A673 (cell line): ENCODE data around the gene ARL5B. TPM values are rescaled to one million over a fixed set of nuclear protein-coding genes. Genes with fewer than 3 reads are reported as not detected.
"Not testable (repeated sequence)": the region's sequence is repeated elsewhere in the genome, so short reads cannot be mapped to it uniquely, and the experiment has no call there.

Experiments used
- BruUV-seq: library from RNA; stranded (reverse); fragments of 400-500 nt; replicated peaks from 2 replicates; lab custom pipeline; 2021; lab: Mats Ljungman, UMichigan
- CTCF ChIA-PET: fragments of 300-600 bp; sonication (Branson Sonifier 250); formaldehyde crosslinking; loops from one replicate; lab custom pipeline; 2022; ENCODE audit warnings: antibody characterized with exemption; lab: Charles Lee
- POLR2A ChIA-PET: fragments of 300-600 bp; sonication (Branson Sonifier 250); formaldehyde crosslinking; loops from one replicate; lab custom pipeline; 2022; ENCODE audit warnings: antibody characterized with exemption; ENCODE audit not compliant: low non-redundant PET; lab: Charles Lee
- DNase-seq: peaks from one replicate; pipeline ENCODE4 v3.0.0-alpha.2; 2015; ENCODE audit warnings: low spot score
- H3K27ac ChIP-seq: fragments of 200-600 bp; sonication (generic); 2 replicates; pipeline ENCODE4 v1.5.1; 2016; ENCODE audit warnings: mixed run types, low read depth, mild to moderate bottlenecking, mixed read lengths, antibody characterized with exemption, low read length; ENCODE audit not compliant: poor library complexity, severe bottlenecking
- H3K27me3 ChIP-seq: fragments of 200-600 bp; sonication (generic); replicated peaks from 2 replicates; pipeline ENCODE4 v1.6.1; 2017; ENCODE audit warnings: mixed run types, low read depth, mild to moderate bottlenecking, mixed read lengths, antibody characterized with exemption, low read length; ENCODE audit not compliant: insufficient read depth, poor library complexity
- H3K36me3 ChIP-seq: fragments of 200-600 bp; sonication (generic); 2 replicates; pipeline ENCODE4 v1.6.1; 2016; ENCODE audit warnings: mixed run types, mild to moderate bottlenecking, mixed read lengths, antibody characterized with exemption, low read length; ENCODE audit not compliant: insufficient read depth, poor library complexity, severe bottlenecking
- H3K4me1 ChIP-seq: fragments of 200-600 bp; sonication (generic); 2 replicates; pipeline ENCODE4 v1.6.1; 2017; ENCODE audit warnings: mixed run types, mild to moderate bottlenecking, mixed read lengths, antibody characterized with exemption, low read length; ENCODE audit not compliant: insufficient read depth, poor library complexity, severe bottlenecking
- H3K4me3 ChIP-seq: fragments of 200-600 bp; sonication (generic); 2 replicates; pipeline ENCODE4 v1.5.1; 2016; ENCODE audit warnings: low read depth, mixed run types, mild to moderate bottlenecking, mixed read lengths, low read length; ENCODE audit not compliant: poor library complexity, severe bottlenecking
- H3K9me3 ChIP-seq: fragments of 200-600 bp; sonication (generic); 2 replicates; pipeline ENCODE4 v1.6.1; 2016; ENCODE audit warnings: mixed run types, low read depth, mild to moderate bottlenecking, mixed read lengths, antibody characterized with exemption, low read length; ENCODE audit not compliant: poor library complexity, severe bottlenecking
- EZH2 ChIP-seq: fragments of 200-600 bp; sonication (generic); IDR thresholded peaks from 2 replicates; pipeline ENCODE4 v1.6.1; 2017; ENCODE audit warnings: borderline replicate concordance, low read depth, mild to moderate bottlenecking, mixed read lengths, antibody characterized with exemption, low read length; ENCODE audit not compliant: poor library complexity, severe bottlenecking
- intact Hi-C: fragments of 100-400 bp; cut with micrococcal nuclease; formaldehyde crosslinking; loops from one replicate; pipeline ENCODE4 v1.10.0; 2022; ENCODE audit not compliant: unreplicated experiment
- total RNA-seq: library from RNA; stranded (reverse); gene quantifications from 2 replicates; pipeline ENCODE4 v1.2.3, GENCODE V29; 2021
- TF ChIP-seq, protein P1 (sequence below): fragments of 300-800, 200-600 bp; sonication (generic); conservative IDR thresholded peaks from 2 replicates; pipeline ENCODE4 v1.5.1; 2017; ENCODE audit warnings: low read depth, mild to moderate bottlenecking, antibody characterized with exemption, low read length, moderate library complexity, mixed read lengths

Gene ARL5B
- total RNA-seq, 1 experiment from 2014 or later: 30.2 TPM

DNA sequence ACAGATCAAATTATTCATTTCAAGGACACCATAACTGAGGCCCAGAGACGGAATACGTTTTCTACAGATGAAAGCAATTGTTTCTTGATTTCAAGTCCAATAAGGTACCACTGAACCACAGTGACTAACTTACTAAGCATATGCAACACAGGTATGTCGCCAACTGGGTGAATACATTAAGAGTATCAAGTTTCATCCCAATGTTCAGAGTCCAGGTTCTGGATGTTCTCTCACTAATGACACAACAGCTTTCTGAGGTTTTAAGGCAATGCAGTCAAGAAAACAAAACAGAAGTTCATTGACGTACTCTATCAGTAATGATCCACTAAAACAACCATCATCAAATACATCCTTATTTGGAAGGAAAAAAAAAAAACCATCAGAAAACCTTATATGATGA, 43.6 kb upstream of the ARL5B start:
- CTCF ChIA-PET: no interaction called here

GRCh38 chr10:18616337-18616736, 42.9 kb upstream of the ARL5B start:
- Histone ChIP-seq H3K9me3 (no peaks in the 10 kb centered on the region), H3K4me1 (peaks cover 8% of the 10 kb centered on the region), H3K27ac (peak overlapping the region; percentile 47), H3K36me3 (no peaks in the 10 kb centered on the region), H3K4me3 (no peak overlapping the region), H3K27me3 (no peaks in the 10 kb centered on the region)
- POLR2A ChIA-PET: no interaction called here
- intact Hi-C loops: no loop called here
- BruUV-seq: no TSS peak
- DNase-seq: peak; percentile 47
- CTCF ChIA-PET: no interaction called here
- TF ChIP-seq, protein P1, sequence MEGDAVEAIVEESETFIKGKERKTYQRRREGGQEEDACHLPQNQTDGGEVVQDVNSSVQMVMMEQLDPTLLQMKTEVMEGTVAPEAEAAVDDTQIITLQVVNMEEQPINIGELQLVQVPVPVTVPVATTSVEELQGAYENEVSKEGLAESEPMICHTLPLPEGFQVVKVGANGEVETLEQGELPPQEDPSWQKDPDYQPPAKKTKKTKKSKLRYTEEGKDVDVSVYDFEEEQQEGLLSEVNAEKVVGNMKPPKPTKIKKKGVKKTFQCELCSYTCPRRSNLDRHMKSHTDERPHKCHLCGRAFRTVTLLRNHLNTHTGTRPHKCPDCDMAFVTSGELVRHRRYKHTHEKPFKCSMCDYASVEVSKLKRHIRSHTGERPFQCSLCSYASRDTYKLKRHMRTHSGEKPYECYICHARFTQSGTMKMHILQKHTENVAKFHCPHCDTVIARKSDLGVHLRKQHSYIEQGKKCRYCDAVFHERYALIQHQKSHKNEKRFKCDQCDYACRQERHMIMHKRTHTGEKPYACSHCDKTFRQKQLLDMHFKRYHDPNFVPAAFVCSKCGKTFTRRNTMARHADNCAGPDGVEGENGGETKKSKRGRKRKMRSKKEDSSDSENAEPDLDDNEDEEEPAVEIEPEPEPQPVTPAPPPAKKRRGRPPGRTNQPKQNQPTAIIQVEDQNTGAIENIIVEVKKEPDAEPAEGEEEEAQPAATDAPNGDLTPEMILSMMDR: peak; percentile 46; the same call in 1 of the 2 replicates
- no peak for TF ChIP-seq EZH2

More for the DNA sequence above, 43.6 kb upstream of the ARL5B start:
- BruUV-seq: no TSS peak
- intact Hi-C loops: no loop called here
- POLR2A ChIA-PET: no interaction called here
- H3K9me3 ChIP-seq: no peaks in the 10 kb centered on the region
- H3K27ac ChIP-seq: no peak overlapping the region
- no peaks in the 10 kb centered on the region for H3K36me3 ChIP-seq
- DNase-seq: no peak
- no peaks in the 10 kb centered on the region for H3K27me3 ChIP-seq
- no peak overlapping the region for H3K4me3 ChIP-seq
- no peak for TF ChIP-seq EZH2
- H3K4me1 ChIP-seq: peaks cover 9% of the 10 kb centered on the region

DNA sequence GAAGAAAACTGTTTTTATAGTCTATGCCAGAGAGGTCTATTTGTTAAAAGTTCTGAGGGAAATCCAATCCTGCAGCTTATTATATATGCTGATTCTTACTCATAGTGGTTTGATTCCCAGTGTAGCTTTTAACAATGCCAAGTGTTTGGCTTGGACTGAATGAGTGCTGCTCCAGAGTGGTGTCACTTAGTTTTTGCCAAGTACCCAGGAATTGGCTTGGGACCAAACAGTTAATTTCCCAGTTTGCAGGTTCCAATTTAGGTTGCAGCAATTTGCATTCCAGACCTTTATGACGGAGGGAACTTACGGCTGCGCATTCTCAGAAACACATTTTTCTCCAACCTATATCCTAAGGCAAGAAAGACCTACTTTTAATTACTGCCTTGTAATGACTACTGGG, 40.2 kb upstream of the ARL5B start:
- TF ChIP-seq EZH2: no peak
- TF ChIP-seq, protein P1: no peak
- POLR2A ChIA-PET: no interaction called here
- CTCF ChIA-PET: interaction anchor here (0.5 kb wide), 1 partner anchor 40 kb away, joined by 4 read pairs; no protein-coding TSS in a partner anchor

DNA sequence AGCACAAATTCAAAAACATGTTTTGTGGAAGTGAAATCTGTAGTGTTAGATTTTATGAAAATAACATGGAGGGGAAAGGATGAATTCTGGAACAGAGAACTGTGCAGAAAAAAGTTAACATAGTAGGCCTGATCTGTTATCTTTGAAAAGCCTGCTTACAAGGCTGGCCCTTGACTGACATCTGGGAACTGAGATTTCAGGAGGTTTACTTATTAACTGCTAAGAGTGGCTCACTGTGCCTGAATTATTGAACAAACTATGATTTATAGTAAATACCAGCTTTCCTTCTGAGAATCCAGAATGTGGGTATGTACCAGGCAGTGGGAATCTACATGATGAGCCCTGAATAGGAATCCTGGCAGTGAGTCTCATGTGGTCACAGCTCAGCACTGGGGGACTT, 38.4 kb upstream of the ARL5B start:
- Histone ChIP-seq H3K27me3 (no peaks in the 10 kb centered on the region), H3K4me1 (peaks cover 8% of the 10 kb centered on the region), H3K36me3 (no peaks in the 10 kb centered on the region), H3K27ac (no peak overlapping the region), H3K9me3 (no peaks in the 10 kb centered on the region), H3K4me3 (no peak overlapping the region)
- POLR2A ChIA-PET: interaction anchor here (0.5 kb wide), 1 partner anchor 122 kb away, joined by 8 read pairs; no protein-coding TSS in a partner anchor
- intact Hi-C loops: no loop called here
- CTCF ChIA-PET: no interaction called here
- no peak for DNase-seq
- BruUV-seq: no TSS peak
- TF ChIP-seq EZH2: no peak
- TF ChIP-seq, protein P1: no peak

More for the DNA sequence above, 40.2 kb upstream of the ARL5B start:
- H3K9me3 ChIP-seq: no peaks in the 10 kb centered on the region
- H3K27me3 ChIP-seq: no peaks in the 10 kb centered on the region
- peak; percentile 45 for DNase-seq
- no TSS peak for BruUV-seq
- no peaks in the 10 kb centered on the region for H3K36me3 ChIP-seq
- intact Hi-C loops: no loop called here
- no peak overlapping the region for H3K27ac ChIP-seq
- H3K4me1 ChIP-seq: peaks cover 8% of the 10 kb centered on the region
- no peak overlapping the region for H3K4me3 ChIP-seq

GRCh38 chr10:18623671-18624070, 35.6 kb upstream of the ARL5B start:
- DNase-seq, H3K36me3 ChIP-seq, H3K27me3 ChIP-seq, H3K4me1 ChIP-seq, POLR2A ChIA-PET, H3K27ac ChIP-seq, CTCF ChIA-PET, H3K9me3 ChIP-seq, BruUV-seq, H3K4me3 ChIP-seq, intact Hi-C loops: not testable (repeated sequence)
